ENCODE measurements around the gene CYB561D2. TPM values are rescaled to one million over a fixed set of nuclear protein-coding genes. Genes with fewer than 3 reads are reported as not detected.

CYB561D2 gene
- polyA plus RNA-seq, 12 donors: 4.3 to 7.8 (median 6.7) TPM; not detected in 2

- no peak for DNase-seq
Measured at GRCh38 chr3:50359760-50360110, 9.1 kb downstream of the CYB561D2 start.

GRCh38 chr3:50364573-50365079 is 14.0 kb downstream of the CYB561D2 start:
- DNase-seq: no peak

GRCh38 chr3:50365080-50365841 is 14.6 kb downstream of the CYB561D2 start:
- DNase-seq: peak; percentile 68

- no peak for DNase-seq
Measured at GRCh38 chr3:50365842-50366220, 15.2 kb downstream of the CYB561D2 start.

GRCh38 chr3:50369012-50369670 is 18.5 kb downstream of the CYB561D2 start:
- DNase-seq: no peak

- peak; percentile 73 for DNase-seq
Measured at GRCh38 chr3:50370594-50370993, 19.9 kb downstream of the CYB561D2 start.

GRCh38 chr3:50371133-50371685 is 20.5 kb downstream of the CYB561D2 start:
- DNase-seq: no peak

GRCh38 chr3:50372349-50372748 is 21.7 kb downstream of the CYB561D2 start:
- DNase-seq: no peak

- no peak for DNase-seq
Measured at GRCh38 chr3:50373146-50374051, 22.7 kb downstream of the CYB561D2 start.

- DNase-seq: no peak
Measured at GRCh38 chr3:50374363-50375257, 23.9 kb downstream of the CYB561D2 start.

- no peak for DNase-seq
Measured at GRCh38 chr3:50375258-50375931, 24.7 kb downstream of the CYB561D2 start.

- no peak for DNase-seq
Measured at GRCh38 chr3:50378024-50378423, 27.4 kb downstream of the CYB561D2 start.

GRCh38 chr3:50378757-50379156 is 28.1 kb downstream of the CYB561D2 start:
- DNase-seq: no peak

GRCh38 chr3:50380405-50381085 is 29.9 kb downstream of the CYB561D2 start:
- DNase-seq: no peak

- DNase-seq: no peak
Measured at GRCh38 chr3:50381383-50381782, 30.7 kb downstream of the CYB561D2 start.

GRCh38 chr3:50382722-50383121 is 32.1 kb downstream of the CYB561D2 start:
- no peak for DNase-seq

- DNase-seq: no peak
Measured at GRCh38 chr3:50383750-50384149, 33.1 kb downstream of the CYB561D2 start.

GRCh38 chr3:50385754-50386153 is 35.1 kb downstream of the CYB561D2 start:
- no peak for DNase-seq

- no peak for DNase-seq
Measured at GRCh38 chr3:50388016-50388719, 37.5 kb downstream of the CYB561D2 start.

All from muscle of arm (tissue), 12 donors.